SU-DHL-6 (cell line): ENCODE results near the gene RBM19.

ENCODE experiments used
- EZH2phosphoT487 ChIP-seq: fragments of 200-600 bp; sonication (generic), shearing (Covaris generic); conservative IDR thresholded peaks from 2 replicates; pipeline ENCODE4 v1.6.1; 2018; ENCODE audit warnings: mild to moderate bottlenecking, antibody characterized with exemption, low read length, moderate library complexity, mixed read lengths
- TF ChIP-seq, protein P1 (sequence below): fragments of 200-600 bp; sonication (generic); IDR thresholded peaks from one replicate; pipeline ENCODE4 v1.5.1; 2017; ENCODE audit warnings: antibody characterized with exemption, mild to moderate bottlenecking, low read length, moderate library complexity; ENCODE audit not compliant: insufficient read depth, poor library complexity, severe bottlenecking

DNA sequence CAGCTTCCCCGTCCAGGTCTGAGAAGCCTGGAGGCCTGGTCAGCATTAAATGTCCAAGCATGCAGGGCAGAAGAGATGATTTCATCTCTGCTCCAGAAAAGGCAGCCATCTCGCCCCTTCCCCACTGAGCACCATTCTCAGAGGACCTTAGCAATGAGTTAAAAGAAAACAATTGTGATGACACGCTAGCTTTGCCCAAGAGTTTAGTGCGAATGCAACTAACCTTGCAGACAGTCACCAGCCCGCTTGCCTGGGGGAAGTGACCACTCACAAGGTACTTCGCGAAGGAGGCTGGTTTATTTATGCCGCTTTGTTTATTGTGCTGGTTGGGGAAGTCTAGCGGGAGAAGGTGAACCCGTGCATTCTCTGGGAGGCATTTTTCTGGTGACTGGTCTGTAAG is 170.7 kb downstream of the RBM19 start:
- TF ChIP-seq, protein P1, sequence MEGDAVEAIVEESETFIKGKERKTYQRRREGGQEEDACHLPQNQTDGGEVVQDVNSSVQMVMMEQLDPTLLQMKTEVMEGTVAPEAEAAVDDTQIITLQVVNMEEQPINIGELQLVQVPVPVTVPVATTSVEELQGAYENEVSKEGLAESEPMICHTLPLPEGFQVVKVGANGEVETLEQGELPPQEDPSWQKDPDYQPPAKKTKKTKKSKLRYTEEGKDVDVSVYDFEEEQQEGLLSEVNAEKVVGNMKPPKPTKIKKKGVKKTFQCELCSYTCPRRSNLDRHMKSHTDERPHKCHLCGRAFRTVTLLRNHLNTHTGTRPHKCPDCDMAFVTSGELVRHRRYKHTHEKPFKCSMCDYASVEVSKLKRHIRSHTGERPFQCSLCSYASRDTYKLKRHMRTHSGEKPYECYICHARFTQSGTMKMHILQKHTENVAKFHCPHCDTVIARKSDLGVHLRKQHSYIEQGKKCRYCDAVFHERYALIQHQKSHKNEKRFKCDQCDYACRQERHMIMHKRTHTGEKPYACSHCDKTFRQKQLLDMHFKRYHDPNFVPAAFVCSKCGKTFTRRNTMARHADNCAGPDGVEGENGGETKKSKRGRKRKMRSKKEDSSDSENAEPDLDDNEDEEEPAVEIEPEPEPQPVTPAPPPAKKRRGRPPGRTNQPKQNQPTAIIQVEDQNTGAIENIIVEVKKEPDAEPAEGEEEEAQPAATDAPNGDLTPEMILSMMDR, result no peak
- no peak for TF ChIP-seq EZH2phosphoT487
